Bronchial epithelial cell (primary cell): ENCODE data around the gene KRT36. TPM values are rescaled to one million over a fixed set of nuclear protein-coding genes. Genes with fewer than 3 reads are reported as not detected.
A peak's percentile ranks its signal among the peaks of the same experiment; 100 is the strongest.

Experiments used
- DNase-seq: peaks from one replicate; pipeline ENCODE4 v3.0.0-alpha.2; 2010; ENCODE audit warnings: low read depth
- FAIRE-seq: peaks from 2 replicates; lab custom pipeline; 2011; peaks lifted over from hg19 to GRCh38; lab: Jason Lieb, UNC
- H3K27me3 ChIP-seq: 2 replicates; pipeline ENCODE4 v1.5.1; 2011; ENCODE audit warnings: low read length; ENCODE audit not compliant: control insufficient read depth, insufficient read depth
- H3K36me3 ChIP-seq: 2 replicates; pipeline ENCODE4 v1.5.1; 2011; ENCODE audit warnings: low read length; ENCODE audit not compliant: control insufficient read depth, insufficient read depth
- H3K4me3 ChIP-seq: 2 replicates; pipeline ENCODE4 v1.5.1; 2011; ENCODE audit warnings: mild to moderate bottlenecking, low read depth, low read length, control low read depth
- CTCF ChIP-seq: IDR thresholded peaks from 2 replicates; pipeline ENCODE4 v1.5.1; 2011; ENCODE audit warnings: mild to moderate bottlenecking, moderate library complexity, low read length, control low read depth, inconsistent platforms; ENCODE audit not compliant: insufficient read depth, severe bottlenecking
- total RNA-seq: library from RNA; depleted of rRNA; stranded (reverse); fragments of >200 nt; gene quantifications from 2 replicates; pipeline ENCODE4 v1.2.1, GENCODE V29; 2014

Gene KRT36
- total RNA-seq, 1 donor from 2014 or later = under 0.01 TPM

- DNase-seq (peak; percentile 46), FAIRE-seq (no peak)
- H3K27me3 ChIP-seq = no peaks in the 10 kb centered on the region
- peaks cover 17% of the 10 kb centered on the region for H3K36me3 ChIP-seq
- H3K4me3 ChIP-seq = peak overlapping the region; percentile 10
- no peak for TF ChIP-seq CTCF
These were observed 34.6 kb upstream of the KRT36 start for GRCh38 chr17:41524261-41524660.

- Histone ChIP-seq H3K36me3 (peaks cover 17% of the 10 kb centered on the region), H3K4me3 (peak overlapping the region; percentile 10), H3K27me3 (no peaks in the 10 kb centered on the region)
- TF ChIP-seq CTCF = no peak
- DNase-seq (peak; percentile 63), FAIRE-seq (no peak)
These were observed 34.1 kb upstream of the KRT36 start for GRCh38 chr17:41523787-41524186.

- no peak overlapping the region for H3K4me3 ChIP-seq
- FAIRE-seq = no peak
- no peaks in the 10 kb centered on the region for H3K27me3 ChIP-seq
- peaks cover 17% of the 10 kb centered on the region for H3K36me3 ChIP-seq
- DNase-seq = no peak
- no peak for TF ChIP-seq CTCF
These were observed 33.5 kb upstream of the KRT36 start for GRCh38 chr17:41523225-41523593.

GRCh38 chr17:41522301-41523224, 32.9 kb upstream of the KRT36 start:
- Histone ChIP-seq H3K27me3 (no peaks in the 10 kb centered on the region), H3K36me3 (peaks cover 16% of the 10 kb centered on the region), H3K4me3 (no peak overlapping the region)
- TF ChIP-seq CTCF = no peak
- DNase-seq (peak; percentile 90), FAIRE-seq (no peak)

- no peak overlapping the region for H3K4me3 ChIP-seq
- H3K36me3 ChIP-seq = peaks cover 13% of the 10 kb centered on the region
- H3K27me3 ChIP-seq = no peaks in the 10 kb centered on the region
- DNase-seq (peak; percentile 96), FAIRE-seq (peak; percentile 98)
- TF ChIP-seq CTCF = no peak
These were observed 32.0 kb upstream of the KRT36 start for GRCh38 chr17:41521574-41522261.
